H1 (cell line): Measurements from ENCODE around the gene PHF1. TPM values are rescaled to one million over a fixed set of nuclear protein-coding genes. Genes with fewer than 3 reads are reported as not detected.

Experiments used
- CTCF ChIA-PET: fragments of 300-600 bp; sonication (Branson Sonifier 250); formaldehyde crosslinking; loops from one replicate; lab custom pipeline; 2021; ENCODE audit not compliant: partially characterized antibody; lab: Charles Lee
- POLR2A ChIA-PET: fragments of 300-600 bp; sonication (Branson Sonifier 250); formaldehyde crosslinking; loops from one replicate; lab custom pipeline; 2021; ENCODE audit warnings: inconsistent platforms; ENCODE audit not compliant: partially characterized antibody; lab: Charles Lee
- DNase-seq, 2 experiments: peaks; one replicate each; pipeline versions ENCODE4 v3.0.0 to v3.0.0-alpha.2; 2010 to 2022; ENCODE audit warnings: low spot score in 2 of 2, low read depth in 1 of 2, mixed read lengths in 1 of 2
- FAIRE-seq: peaks from 2 replicates; lab custom pipeline; 2011; peaks lifted over from hg19 to GRCh38; lab: Jason Lieb, UNC
- H2AFZ ChIP-seq: 2 replicates; pipeline ENCODE4 v1.8.1; 2012; ENCODE audit warnings: low read length, inconsistent platforms
- H2AK5ac ChIP-seq: 2 replicates; pipeline ENCODE4 v1.6.1; 2013; ENCODE audit warnings: low read depth, low read length
- H2BK120ac ChIP-seq: replicated peaks from 2 replicates; pipeline ENCODE3; 2013; ENCODE audit warnings: low read depth, low read length, inconsistent platforms
- H2BK12ac ChIP-seq: 2 replicates; pipeline ENCODE4 v1.6.1; 2013; ENCODE audit warnings: low read depth, low read length
- H2BK15ac ChIP-seq: 2 replicates; pipeline ENCODE4 v1.6.1; 2013; ENCODE audit warnings: low read length
- H2BK20ac ChIP-seq: 2 replicates; pipeline ENCODE4 v1.6.1; 2013; ENCODE audit warnings: low read length
- H2BK5ac ChIP-seq: 2 replicates; pipeline ENCODE4 v1.6.1; 2013; ENCODE audit warnings: low read depth, low read length
- H3K14ac ChIP-seq: 2 replicates; pipeline ENCODE4 v1.6.1; 2013; ENCODE audit warnings: inconsistent platforms; ENCODE audit not compliant: insufficient read length
- H3K18ac ChIP-seq: 2 replicates; pipeline ENCODE4 v1.6.1; 2013; ENCODE audit warnings: low read length; ENCODE audit errors: extremely low read depth
- H3K23ac ChIP-seq: 2 replicates; pipeline ENCODE4 v1.6.1; 2013; ENCODE audit warnings: inconsistent platforms; ENCODE audit not compliant: insufficient read length
- H3K23me2 ChIP-seq: 2 replicates; pipeline ENCODE4 v1.6.1; 2013; ENCODE audit warnings: low read depth, low read length
- H3K27ac ChIP-seq: 2 replicates; pipeline ENCODE4 v1.6.1; 2011; ENCODE audit warnings: low read depth, low read length, inconsistent platforms
- H3K27me3 ChIP-seq, 4 experiments: replicated peaks in 1 of 4; 1 replicate in 1 of 4; 2 replicates in 3 of 4; pipeline versions ENCODE4 v1.6.1 to v1.8.1; 2011 to 2013; ENCODE audit warnings: low read length in 3 of 4, mild to moderate bottlenecking in 3 of 4, inconsistent platforms in 2 of 4, mixed read lengths in 2 of 4, moderate library complexity in 1 of 4; ENCODE audit not compliant: control insufficient read depth in 3 of 4, insufficient read depth in 3 of 4; ENCODE audit errors: extremely low read depth in 1 of 4
- H3K36me3 ChIP-seq, 4 experiments: 2 replicates each; pipeline versions ENCODE4 v1.6.1 to v1.8.1; 2011 to 2013; ENCODE audit warnings: mild to moderate bottlenecking in 4 of 4, low read length in 3 of 4, moderate library complexity in 2 of 4, control low read depth in 1 of 4, inconsistent platforms in 1 of 4; ENCODE audit not compliant: insufficient read depth in 4 of 4, control insufficient read depth in 2 of 4
- H3K4ac ChIP-seq: replicated peaks from 2 replicates; pipeline ENCODE3; 2013; ENCODE audit warnings: low read length, low read depth, mixed read lengths, inconsistent platforms; ENCODE audit not compliant: insufficient read length
- H3K4me1 ChIP-seq, 4 experiments: replicated peaks in 1 of 4; 1 replicate in 1 of 4; 2 replicates in 3 of 4; pipeline versions ENCODE4 v1.6.1 to v1.8.1; 2011 to 2013; ENCODE audit warnings: low read length in 3 of 4, inconsistent platforms in 2 of 4, mixed read lengths in 1 of 4; ENCODE audit not compliant: insufficient read depth in 4 of 4, control insufficient read depth in 3 of 4
- H3K4me2 ChIP-seq, 2 experiments: 2 replicates each; pipeline versions ENCODE4 v1.6.1 to v1.8.1; 2011 to 2013; ENCODE audit warnings: low read depth in 2 of 2, low read length in 2 of 2, control low read depth in 1 of 2, inconsistent platforms in 1 of 2, mild to moderate bottlenecking in 1 of 2; ENCODE audit not compliant: insufficient read depth in 1 of 2
- H3K4me3 ChIP-seq, 4 experiments: fragments of 200-600, 300-600 bp in 1 of 4; sonication (generic), shearing (Covaris generic), sonication (Bioruptor Twin) in 1 of 4; 2 replicates each; pipeline versions ENCODE4 v1.5.1 to v1.8.1; 2011 to 2016; ENCODE audit warnings: low read length in 4 of 4, low read depth in 3 of 4, control low read depth in 2 of 4, inconsistent platforms in 2 of 4, mild to moderate bottlenecking in 2 of 4, mixed read lengths in 1 of 4, moderate library complexity in 1 of 4; ENCODE audit not compliant: insufficient read depth in 2 of 4; ENCODE audit errors: extremely low read depth in 1 of 4
- H3K56ac ChIP-seq: replicated peaks from 2 replicates; pipeline ENCODE3; 2013; ENCODE audit warnings: low read depth, mild to moderate bottlenecking, mixed read lengths, low read length, inconsistent platforms; ENCODE audit not compliant: insufficient read length
- H3K79me1 ChIP-seq: 2 replicates; pipeline ENCODE4 v1.6.1; 2013; ENCODE audit warnings: low read depth, low read length, control low read depth
- H3K79me2 ChIP-seq, 2 experiments: 2 replicates each; pipeline versions ENCODE4 v1.6.1 to v1.8.1; 2012 to 2013; ENCODE audit warnings: low read length in 2 of 2, mild to moderate bottlenecking in 2 of 2, inconsistent platforms in 1 of 2; ENCODE audit not compliant: insufficient read depth in 2 of 2, control insufficient read depth in 1 of 2
- H3K9ac ChIP-seq, 4 experiments: replicated peaks in 1 of 4; 1 replicate in 1 of 4; 2 replicates in 3 of 4; pipeline versions ENCODE4 v1.6.1 to v1.8.1; 2011 to 2013; ENCODE audit warnings: low read depth in 3 of 4, low read length in 3 of 4, control low read depth in 2 of 4, mild to moderate bottlenecking in 2 of 4, moderate library complexity in 2 of 4, inconsistent platforms in 1 of 4; ENCODE audit errors: extremely low read depth in 1 of 4
- H3K9me3 ChIP-seq, 2 experiments: 2 replicates each; pipeline versions ENCODE4 v1.6.1 to v1.8.1; 2012 to 2013; ENCODE audit warnings: mild to moderate bottlenecking in 2 of 2, moderate library complexity in 2 of 2, control low read depth in 1 of 2, inconsistent platforms in 1 of 2, low read depth in 1 of 2, low read length in 1 of 2, mixed read lengths in 1 of 2; ENCODE audit not compliant: insufficient read depth in 2 of 2
- H4K20me1 ChIP-seq, 2 experiments: replicated peaks in 1 of 2; 2 replicates each; pipeline versions ENCODE3 to v1.8.1; 2011 to 2013; ENCODE audit warnings: inconsistent platforms in 2 of 2, low read length in 2 of 2, mild to moderate bottlenecking in 1 of 2; ENCODE audit not compliant: insufficient read depth in 2 of 2, control insufficient read depth in 1 of 2
- H4K5ac ChIP-seq: 2 replicates; pipeline ENCODE4 v1.6.1; 2013; ENCODE audit warnings: low read length, low read depth, mixed read lengths, inconsistent platforms; ENCODE audit not compliant: insufficient read length
- H4K8ac ChIP-seq: 2 replicates; pipeline ENCODE4 v1.8.0; 2013; ENCODE audit warnings: mild to moderate bottlenecking, moderate library complexity, low read length, inconsistent platforms; ENCODE audit not compliant: insufficient read depth; ENCODE audit errors: extremely low read depth
- H4K91ac ChIP-seq: replicated peaks from 2 replicates; pipeline ENCODE3; 2013; ENCODE audit warnings: low read length, mixed read lengths, inconsistent platforms; ENCODE audit not compliant: insufficient read length
- POLR2AphosphoS5 ChIP-seq: IDR thresholded peaks from 2 replicates; pipeline ENCODE4 v1.6.1; 2011; ENCODE audit warnings: low read depth, low read length
- SIX5 ChIP-seq: IDR thresholded peaks from 2 replicates; pipeline ENCODE4 v1.6.1; 2011; ENCODE audit warnings: mild to moderate bottlenecking, low read depth, low read length
- SP1 ChIP-seq: IDR thresholded peaks from 2 replicates; pipeline ENCODE4 v1.6.1; 2011; ENCODE audit warnings: low read depth, low read length
- TAF7 ChIP-seq: optimal IDR thresholded peaks from 2 replicates; pipeline ENCODE3; 2011; ENCODE audit warnings: low read depth, mild to moderate bottlenecking, inconsistent platforms, low read length, moderate library complexity, borderline replicate concordance
- TEAD4 ChIP-seq: IDR thresholded peaks from 2 replicates; pipeline ENCODE4 v1.6.1; 2012; ENCODE audit warnings: low read depth, low read length, inconsistent platforms, mixed read lengths
- WGBS, 2 experiments: shearing (Covaris generic) in 1 of 2; methylation state at CpG; one replicate each; pipeline versions ENCODE4 v1.1.6 to v1.1.7; 2013 to 2015; ENCODE audit warnings: low lambda C conversion rate in 2 of 2, mixed read lengths in 2 of 2, inconsistent platforms in 1 of 2, low coverage in 1 of 2, missing lambda C conversion rate in 1 of 2; ENCODE audit not compliant: insufficient replicate concordance in 2 of 2, insufficient coverage in 1 of 2, insufficient read length in 1 of 2; ENCODE audit errors: extremely low coverage in 1 of 2, missing lambda C conversion rate in 1 of 2; 5-methylcytosine and 5-hydroxymethylcytosine counted together
- polyA plus RNA-seq, 7 experiments: library from polyadenylated mRNA; depleted of rRNA in 3 of 7; stranded (reverse) in 5 of 7; unstranded in 2 of 7; fragments of >200 nt in 5 of 7; fragments of 200-250 nt in 2 of 7; gene quantifications; 1 replicate in 5 of 7; 2 replicates in 1 of 7; 4 replicates in 1 of 7; pipeline versions ENCODE4 v1.2.1 to v1.2.3, GENCODE V29; 2011 to 2013; ENCODE audit warnings: missing spikeins in 2 of 7, mixed read lengths in 2 of 7
- total RNA-seq: library from RNA; stranded (reverse); fragmentation: NEBNext Ultra II Directional; extraction: Animal tissue kit (Norgen Biotek cat#: 25700); gene quantifications from 2 replicates; pipeline ENCODE4 v1.2.1, GENCODE V29; 2021
- TF ChIP-seq, protein P1 (sequence below): IDR thresholded peaks from 2 replicates; pipeline ENCODE4 v1.6.1; 2012; ENCODE audit warnings: inconsistent platforms
- TF ChIP-seq, protein P2 (sequence below): IDR thresholded peaks from 2 replicates; pipeline ENCODE4 v1.6.1; 2012; ENCODE audit warnings: inconsistent platforms

PHF1 gene
- total and polyA plus RNA-seq, 2 of the 8 experiments (the other 6 are each of a cell fraction or from before 2014, with no cell fraction given), result 47.3 to 78.6 TPM

DNA sequence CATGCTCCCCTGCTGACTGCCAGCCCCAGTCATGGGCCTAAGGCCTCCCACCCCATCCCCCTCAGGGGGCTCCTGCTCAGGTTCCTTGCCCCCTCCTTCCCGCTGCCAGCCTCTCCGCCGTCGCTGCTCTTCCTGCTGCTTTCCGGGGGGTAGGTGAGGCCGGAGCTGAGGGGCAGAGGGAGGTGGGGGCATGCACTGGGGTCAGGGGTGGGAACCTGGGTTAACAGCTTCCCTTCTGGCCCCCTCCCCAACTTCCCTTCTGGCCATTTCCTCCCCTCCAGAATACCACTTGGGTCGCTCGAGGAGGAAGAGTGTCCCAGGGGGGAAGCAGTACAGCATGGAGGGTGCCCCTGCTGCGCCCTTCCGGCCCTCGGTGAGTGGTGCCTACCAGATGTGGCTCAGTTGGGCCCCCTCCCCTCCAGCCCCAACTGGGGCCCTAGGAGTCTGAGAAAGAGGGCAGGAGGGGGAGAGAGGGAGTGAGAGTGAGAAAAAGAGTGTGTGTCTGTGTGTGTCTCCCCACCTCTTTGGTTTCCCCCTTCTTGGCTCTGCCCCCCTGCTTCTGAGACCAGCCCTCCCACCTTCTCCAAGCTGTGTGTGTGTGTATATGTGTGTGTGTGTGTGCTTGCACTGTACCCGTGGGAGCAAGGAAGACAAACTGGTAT is 21.2 kb downstream of the PHF1 start:
- Histone ChIP-seq H4K8ac (peak overlapping the region; percentile 76), H3K27me3 (no peaks in the 10 kb centered on the region), H3K27ac (peak overlapping the region; percentile 98), H2BK20ac (peak overlapping the region; percentile 93; the same call in 1 of the 2 replicates), H3K4ac (peak overlapping the region; percentile 96), H3K4me3 (peak overlapping the region; percentile 31 to 61 (median 56)), H3K56ac (peak overlapping the region; percentile 89), H3K79me1 (peaks cover 15% of the 10 kb centered on the region), H3K23ac (no peak overlapping the region), H3K36me3 (peaks cover 17 to 21% (median 19%) of the 10 kb centered on the region in 4 experiments), H3K4me2 (peak overlapping the region; percentile 90 to 91), H4K20me1 (peaks cover 0 to 12% of the 10 kb centered on the region in 2 experiments), H3K79me2 (peaks cover 12 to 76% of the 10 kb centered on the region in 2 experiments), H3K9me3 (no peaks in the 10 kb centered on the region; a peak in 1 of 4 replicates), H2AFZ (no peak overlapping the region), H4K91ac (peak overlapping the region; percentile 99), H3K9ac (peak overlapping the region in 3 of 4 experiments; percentile 60 to 83 (median 79); a peak in 6 of 7 replicates), H2BK15ac (peak overlapping the region; percentile 10; the same call in 1 of the 2 replicates), H2BK120ac (peak overlapping the region; percentile 82), H2BK5ac (peak overlapping the region; percentile 93), H2BK12ac (peak overlapping the region; percentile 99), H3K23me2 (peaks cover 29% of the 10 kb centered on the region), H3K4me1 (peaks cover 14 to 39% (median 27%) of the 10 kb centered on the region in 4 experiments), H3K18ac (peak overlapping the region; percentile 98), H3K14ac (no peak overlapping the region), H4K5ac (peak overlapping the region; percentile 25), H2AK5ac (peak overlapping the region; percentile 98; the same call in 1 of the 2 replicates)
- no peak for TF ChIP-seq TEAD4
- TF ChIP-seq TAF7, result peak; percentile 24
- TF ChIP-seq, protein P1, sequence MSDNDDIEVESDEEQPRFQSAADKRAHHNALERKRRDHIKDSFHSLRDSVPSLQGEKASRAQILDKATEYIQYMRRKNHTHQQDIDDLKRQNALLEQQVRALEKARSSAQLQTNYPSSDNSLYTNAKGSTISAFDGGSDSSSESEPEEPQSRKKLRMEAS, result peak; percentile 33; the same call in 1 of the 2 replicates
- no peak for TF ChIP-seq SIX5
- TF ChIP-seq, protein P2, sequence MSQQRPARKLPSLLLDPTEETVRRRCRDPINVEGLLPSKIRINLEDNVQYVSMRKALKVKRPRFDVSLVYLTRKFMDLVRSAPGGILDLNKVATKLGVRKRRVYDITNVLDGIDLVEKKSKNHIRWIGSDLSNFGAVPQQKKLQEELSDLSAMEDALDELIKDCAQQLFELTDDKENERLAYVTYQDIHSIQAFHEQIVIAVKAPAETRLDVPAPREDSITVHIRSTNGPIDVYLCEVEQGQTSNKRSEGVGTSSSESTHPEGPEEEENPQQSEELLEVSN, result no peak
- TF ChIP-seq SP1, result no peak
- TF ChIP-seq POLR2AphosphoS5, result 0 out of 2 replicates have a peak, but pooled peaks have one; percentile 6
- FAIRE-seq (no peak), DNase-seq (peak in 1 of 2 experiments; percentile 59)
- ChIA-PET CTCF (interaction anchor here (1.0 to 4.1 kb wide), 8 partner anchors 9 to 158 kb away, joined by 3 to 22 read pairs (median 4); partner anchors contain the start of genes CUTA, SYNGAP1 and ZBTB9), POLR2A (interaction anchor here (0.5 to 14.8 kb wide), 17 partner anchors 9 to 461 kb away, joined by 3 to 381 read pairs (median 5); partner anchors contain the start of genes B3GALT4, CUTA, PHF1 and RGL2)
- 2% methylated on average over 7 of the region's 12 CpGs; no CpG with 5 or more reads in 1 of the 2 experiments for WGBS, 2 experiments
